Measurements from ENCODE around the gene ADARB2.

The ADARB2 gene

DNA sequence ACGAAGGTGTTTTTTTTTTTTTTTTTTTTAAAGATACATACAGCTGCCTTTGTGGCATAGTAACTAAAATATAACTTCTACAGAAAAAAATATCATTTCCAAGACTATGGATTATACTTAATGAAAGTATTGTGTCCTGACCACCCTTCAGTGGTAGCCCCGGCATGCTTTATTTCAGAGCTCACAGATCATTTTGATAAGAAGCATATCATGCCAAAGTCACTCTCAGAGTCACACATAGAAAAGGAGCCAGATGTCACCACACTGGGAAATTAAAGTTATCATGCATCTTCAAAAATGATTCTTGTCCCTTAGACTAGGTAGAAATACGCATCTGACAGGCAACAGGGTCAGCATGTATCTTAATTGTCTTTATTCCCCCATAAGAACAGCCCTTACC, 3.0 kb downstream of the ADARB2 start:
- ChIA-PET POLR2A (interaction anchor here (0.5 kb wide), 1 partner anchor 17 kb away, joined by 3 read pairs; no protein-coding TSS in a partner anchor), CTCF (no interaction called here)
- H3K36me3 ChIP-seq (ENCODE audit: control insufficient read depth in 2 of 2, insufficient read depth in 1 of 2, low read length in 2 of 2), result no peaks in the 10 kb centered on the region
- H3K9me3 ChIP-seq (ENCODE audit: control insufficient read depth, insufficient read depth, low read depth, low read length), result no peaks in the 10 kb centered on the region
- no peak for TF ChIP-seq KLF10 (tag by site-specific recombination; IDR thresholded peaks at IDR 0.05)
- no peak for TF ChIP-seq BCL11B (tag by site-specific recombination; IDR thresholded peaks at IDR 0.05; ENCODE audit: low read depth)
- TF ChIP-seq BCL11A (tag by site-specific recombination; IDR thresholded peaks at IDR 0.05; ENCODE audit: low read depth), result no peak
- TF ChIP-seq, protein P1, sequence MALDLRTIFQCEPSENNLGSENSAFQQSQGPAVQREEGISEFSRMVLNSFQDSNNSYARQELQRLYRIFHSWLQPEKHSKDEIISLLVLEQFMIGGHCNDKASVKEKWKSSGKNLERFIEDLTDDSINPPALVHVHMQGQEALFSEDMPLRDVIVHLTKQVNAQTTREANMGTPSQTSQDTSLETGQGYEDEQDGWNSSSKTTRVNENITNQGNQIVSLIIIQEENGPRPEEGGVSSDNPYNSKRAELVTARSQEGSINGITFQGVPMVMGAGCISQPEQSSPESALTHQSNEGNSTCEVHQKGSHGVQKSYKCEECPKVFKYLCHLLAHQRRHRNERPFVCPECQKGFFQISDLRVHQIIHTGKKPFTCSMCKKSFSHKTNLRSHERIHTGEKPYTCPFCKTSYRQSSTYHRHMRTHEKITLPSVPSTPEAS (tag by site-specific recombination; IDR thresholded peaks at IDR 0.05), result no peak
- no peak for TF ChIP-seq ZFP3 (tag by site-specific recombination; IDR thresholded peaks at IDR 0.05; ENCODE audit: low read depth)
- TF ChIP-seq ZNF37A (tag by site-specific recombination; IDR thresholded peaks at IDR 0.05), result no peak
- H3K4me3 ChIP-seq (ENCODE audit: low read depth, low read length), result no peak overlapping the region
- H3K27ac ChIP-seq (ENCODE audit: extremely low read depth, low read depth, low read length), result no peak overlapping the region
- H3K4me1 ChIP-seq (ENCODE audit: control insufficient read depth, insufficient read depth, low read length), result no peaks in the 10 kb centered on the region

DNA sequence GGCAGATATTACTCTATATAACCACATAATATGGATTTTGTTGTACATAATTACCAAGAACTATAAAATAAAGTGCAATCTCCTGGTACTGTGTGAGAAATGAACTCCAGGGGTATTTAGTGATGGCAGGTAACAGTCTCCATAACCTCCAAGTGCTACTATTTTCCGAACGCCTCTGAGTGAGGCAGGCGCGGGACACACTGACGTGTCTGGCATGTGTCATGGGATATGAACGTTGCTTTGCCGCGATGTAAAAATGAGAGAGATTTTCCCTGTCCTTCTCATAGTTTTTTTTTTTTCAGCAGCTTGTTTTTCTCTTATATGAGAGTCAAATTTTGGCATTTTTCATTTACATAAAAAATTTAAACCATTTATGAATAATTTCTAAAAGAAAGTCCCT, 3.6 kb downstream of the ADARB2 start:
- Histone ChIP-seq H3K4me3 (ENCODE audit: low read depth, low read length) (no peak overlapping the region), H3K36me3 (ENCODE audit: control insufficient read depth in 2 of 2, insufficient read depth in 1 of 2, low read length in 2 of 2) (no peaks in the 10 kb centered on the region), H3K27ac (ENCODE audit: extremely low read depth, low read depth, low read length) (no peak overlapping the region), H3K9me3 (ENCODE audit: control insufficient read depth, insufficient read depth, low read depth, low read length) (no peaks in the 10 kb centered on the region), H3K4me1 (ENCODE audit: control insufficient read depth, insufficient read depth, low read length) (no peaks in the 10 kb centered on the region)
- TF ChIP-seq OSR2 (tag by site-specific recombination; IDR thresholded peaks at IDR 0.05) (no peak), ZNF529 (tag by site-specific recombination; IDR thresholded peaks at IDR 0.05; ENCODE audit: insufficient replicate concordance) (no peak)
- TF ChIP-seq, protein P2, sequence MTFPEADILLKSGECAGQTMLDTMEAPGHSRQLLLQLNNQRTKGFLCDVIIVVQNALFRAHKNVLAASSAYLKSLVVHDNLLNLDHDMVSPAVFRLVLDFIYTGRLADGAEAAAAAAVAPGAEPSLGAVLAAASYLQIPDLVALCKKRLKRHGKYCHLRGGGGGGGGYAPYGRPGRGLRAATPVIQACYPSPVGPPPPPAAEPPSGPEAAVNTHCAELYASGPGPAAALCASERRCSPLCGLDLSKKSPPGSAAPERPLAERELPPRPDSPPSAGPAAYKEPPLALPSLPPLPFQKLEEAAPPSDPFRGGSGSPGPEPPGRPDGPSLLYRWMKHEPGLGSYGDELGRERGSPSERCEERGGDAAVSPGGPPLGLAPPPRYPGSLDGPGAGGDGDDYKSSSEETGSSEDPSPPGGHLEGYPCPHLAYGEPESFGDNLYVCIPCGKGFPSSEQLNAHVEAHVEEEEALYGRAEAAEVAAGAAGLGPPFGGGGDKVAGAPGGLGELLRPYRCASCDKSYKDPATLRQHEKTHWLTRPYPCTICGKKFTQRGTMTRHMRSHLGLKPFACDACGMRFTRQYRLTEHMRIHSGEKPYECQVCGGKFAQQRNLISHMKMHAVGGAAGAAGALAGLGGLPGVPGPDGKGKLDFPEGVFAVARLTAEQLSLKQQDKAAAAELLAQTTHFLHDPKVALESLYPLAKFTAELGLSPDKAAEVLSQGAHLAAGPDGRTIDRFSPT (tag by site-specific recombination; IDR thresholded peaks at IDR 0.05), result no peak
- ChIA-PET POLR2A (no interaction called here), CTCF (interaction anchor here (0.9 kb wide), 1 partner anchor 21 kb away, joined by 4 read pairs; no protein-coding TSS in a partner anchor)

DNA sequence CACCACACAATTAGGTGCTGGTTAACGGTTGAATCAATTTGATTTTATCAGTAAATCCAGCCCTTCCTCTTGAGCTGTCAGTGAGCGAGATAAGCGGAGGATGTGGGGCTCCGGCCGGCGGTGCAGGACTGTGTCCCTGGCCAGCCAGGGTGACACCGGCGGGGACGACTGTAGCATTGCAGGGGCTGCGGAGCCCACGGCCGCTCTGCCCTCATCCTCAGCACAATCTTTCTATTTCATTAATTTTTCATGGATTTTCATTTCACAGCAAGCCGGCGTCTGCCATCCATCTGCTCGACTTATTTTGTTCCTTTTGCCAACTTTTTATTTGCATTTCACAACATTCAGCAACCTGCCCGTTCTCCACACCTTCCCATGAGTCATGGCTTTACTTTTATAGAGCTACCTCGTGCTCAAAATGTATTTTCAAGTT, 4.7 kb downstream of the ADARB2 start:
- ChIA-PET CTCF (interaction anchor here (0.9 kb wide), 1 partner anchor 22 kb away, joined by 4 read pairs; no protein-coding TSS in a partner anchor), POLR2A (no interaction called here)
- Histone ChIP-seq H3K4me3 (ENCODE audit: low read depth, low read length) (no peak overlapping the region), H3K4me1 (ENCODE audit: control insufficient read depth, insufficient read depth, low read length) (no peaks in the 10 kb centered on the region), H3K9me3 (ENCODE audit: control insufficient read depth, insufficient read depth, low read depth, low read length) (no peaks in the 10 kb centered on the region), H3K27ac (ENCODE audit: extremely low read depth, low read depth, low read length) (no peak overlapping the region), H3K36me3 (ENCODE audit: control insufficient read depth in 2 of 2, insufficient read depth in 1 of 2, low read length in 2 of 2) (no peaks in the 10 kb centered on the region)
- TF ChIP-seq, protein P3, sequence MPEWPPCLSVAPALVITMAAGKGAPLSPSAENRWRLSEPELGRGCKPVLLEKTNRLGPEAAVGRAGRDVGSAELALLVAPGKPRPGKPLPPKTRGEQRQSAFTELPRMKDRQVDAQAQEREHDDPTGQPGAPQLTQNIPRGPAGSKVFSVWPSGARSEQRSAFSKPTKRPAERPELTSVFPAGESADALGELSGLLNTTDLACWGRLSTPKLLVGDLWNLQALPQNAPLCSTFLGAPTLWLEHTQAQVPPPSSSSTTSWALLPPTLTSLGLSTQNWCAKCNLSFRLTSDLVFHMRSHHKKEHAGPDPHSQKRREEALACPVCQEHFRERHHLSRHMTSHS (tag by site-specific recombination; IDR thresholded peaks at IDR 0.05), result no peak
- TF ChIP-seq ZNF354C (tag by site-specific recombination; IDR thresholded peaks at IDR 0.05; ENCODE audit: borderline replicate concordance, low read depth), result no peak
- no peak for TF ChIP-seq ZBTB20 (tag by site-specific recombination; IDR thresholded peaks at IDR 0.05)
- no peak for TF ChIP-seq ZNF768 (tag by site-specific recombination; IDR thresholded peaks at IDR 0.05)
- TF ChIP-seq, protein P4, sequence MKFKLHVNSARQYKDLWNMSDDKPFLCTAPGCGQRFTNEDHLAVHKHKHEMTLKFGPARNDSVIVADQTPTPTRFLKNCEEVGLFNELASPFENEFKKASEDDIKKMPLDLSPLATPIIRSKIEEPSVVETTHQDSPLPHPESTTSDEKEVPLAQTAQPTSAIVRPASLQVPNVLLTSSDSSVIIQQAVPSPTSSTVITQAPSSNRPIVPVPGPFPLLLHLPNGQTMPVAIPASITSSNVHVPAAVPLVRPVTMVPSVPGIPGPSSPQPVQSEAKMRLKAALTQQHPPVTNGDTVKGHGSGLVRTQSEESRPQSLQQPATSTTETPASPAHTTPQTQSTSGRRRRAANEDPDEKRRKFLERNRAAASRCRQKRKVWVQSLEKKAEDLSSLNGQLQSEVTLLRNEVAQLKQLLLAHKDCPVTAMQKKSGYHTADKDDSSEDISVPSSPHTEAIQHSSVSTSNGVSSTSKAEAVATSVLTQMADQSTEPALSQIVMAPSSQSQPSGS (tag by site-specific recombination; IDR thresholded peaks at IDR 0.05; ENCODE audit: low read depth), result no peak
- no peak for TF ChIP-seq ZNF792 (tag by site-specific recombination; IDR thresholded peaks at IDR 0.05)
- TF ChIP-seq, protein P5, sequence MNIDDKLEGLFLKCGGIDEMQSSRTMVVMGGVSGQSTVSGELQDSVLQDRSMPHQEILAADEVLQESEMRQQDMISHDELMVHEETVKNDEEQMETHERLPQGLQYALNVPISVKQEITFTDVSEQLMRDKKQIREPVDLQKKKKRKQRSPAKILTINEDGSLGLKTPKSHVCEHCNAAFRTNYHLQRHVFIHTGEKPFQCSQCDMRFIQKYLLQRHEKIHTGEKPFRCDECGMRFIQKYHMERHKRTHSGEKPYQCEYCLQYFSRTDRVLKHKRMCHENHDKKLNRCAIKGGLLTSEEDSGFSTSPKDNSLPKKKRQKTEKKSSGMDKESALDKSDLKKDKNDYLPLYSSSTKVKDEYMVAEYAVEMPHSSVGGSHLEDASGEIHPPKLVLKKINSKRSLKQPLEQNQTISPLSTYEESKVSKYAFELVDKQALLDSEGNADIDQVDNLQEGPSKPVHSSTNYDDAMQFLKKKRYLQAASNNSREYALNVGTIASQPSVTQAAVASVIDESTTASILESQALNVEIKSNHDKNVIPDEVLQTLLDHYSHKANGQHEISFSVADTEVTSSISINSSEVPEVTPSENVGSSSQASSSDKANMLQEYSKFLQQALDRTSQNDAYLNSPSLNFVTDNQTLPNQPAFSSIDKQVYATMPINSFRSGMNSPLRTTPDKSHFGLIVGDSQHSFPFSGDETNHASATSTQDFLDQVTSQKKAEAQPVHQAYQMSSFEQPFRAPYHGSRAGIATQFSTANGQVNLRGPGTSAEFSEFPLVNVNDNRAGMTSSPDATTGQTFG (tag by site-specific recombination; IDR thresholded peaks at IDR 0.05; ENCODE audit: borderline replicate concordance), result no peak
